AG10803 (cell line): ENCODE results near the gene NELL1.

ENCODE experiments used
- DNase-seq: peaks from one replicate; pipeline ENCODE4 v3.0.0; 2010; ENCODE audit warnings: low read depth
- H3K4me3 ChIP-seq: 2 replicates; pipeline ENCODE4 v1.5.1; 2011; ENCODE audit warnings: mild to moderate bottlenecking, low read length, control low read depth
- CTCF ChIP-seq: conservative IDR thresholded peaks from 2 replicates; pipeline ENCODE4 v1.5.1; 2011; ENCODE audit warnings: mild to moderate bottlenecking, low read length, control low read depth, inconsistent platforms

The NELL1 gene

GRCh38 chr11:21144531-21144930 is 475.1 kb downstream of the NELL1 start:
- DNase-seq: no peak
- no peak for TF ChIP-seq CTCF
- no peak overlapping the region for H3K4me3 ChIP-seq

- TF ChIP-seq CTCF: no peak
- H3K4me3 ChIP-seq: no peak overlapping the region
- no peak for DNase-seq
Measured at GRCh38 chr11:21148376-21148775, 479.0 kb downstream of the NELL1 start.

GRCh38 chr11:21160140-21160539 is 490.8 kb downstream of the NELL1 start:
- no peak for TF ChIP-seq CTCF
- no peak for DNase-seq
- H3K4me3 ChIP-seq: no peak overlapping the region

- DNase-seq: no peak
- no peak for TF ChIP-seq CTCF
Measured at GRCh38 chr11:21169639-21170038, 500.3 kb downstream of the NELL1 start.

GRCh38 chr11:21173476-21173875 is 504.1 kb downstream of the NELL1 start:
- H3K4me3 ChIP-seq: no peak overlapping the region
- no peak for TF ChIP-seq CTCF
- DNase-seq: no peak

More at GRCh38 chr11:21169639-21170038, 500.3 kb downstream of the NELL1 start:
- no peak overlapping the region for H3K4me3 ChIP-seq

GRCh38 chr11:21174781-21175180 is 505.4 kb downstream of the NELL1 start:
- no peak for TF ChIP-seq CTCF
- H3K4me3 ChIP-seq: no peak overlapping the region
- no peak for DNase-seq

GRCh38 chr11:21177379-21177778 is 508.0 kb downstream of the NELL1 start:
- no peak for DNase-seq
- no peak for TF ChIP-seq CTCF
- H3K4me3 ChIP-seq: no peak overlapping the region
